HG03354 (cell line): Measurements from ENCODE around the gene STRIT1.
"Not testable (repeated sequence)": the region's sequence is repeated elsewhere in the genome, so short reads cannot be mapped to it uniquely, and the experiment has no call there.

ENCODE experiments used
- ATAC-seq: cut with Tn5 transposase; IDR thresholded peaks from one replicate; pipeline ENCODE4 v1.9.1; 2021; ENCODE audit warnings: mild to moderate bottlenecking; ENCODE audit not compliant: unreplicated experiment, poor library complexity, severe bottlenecking

The STRIT1 gene

DNA sequence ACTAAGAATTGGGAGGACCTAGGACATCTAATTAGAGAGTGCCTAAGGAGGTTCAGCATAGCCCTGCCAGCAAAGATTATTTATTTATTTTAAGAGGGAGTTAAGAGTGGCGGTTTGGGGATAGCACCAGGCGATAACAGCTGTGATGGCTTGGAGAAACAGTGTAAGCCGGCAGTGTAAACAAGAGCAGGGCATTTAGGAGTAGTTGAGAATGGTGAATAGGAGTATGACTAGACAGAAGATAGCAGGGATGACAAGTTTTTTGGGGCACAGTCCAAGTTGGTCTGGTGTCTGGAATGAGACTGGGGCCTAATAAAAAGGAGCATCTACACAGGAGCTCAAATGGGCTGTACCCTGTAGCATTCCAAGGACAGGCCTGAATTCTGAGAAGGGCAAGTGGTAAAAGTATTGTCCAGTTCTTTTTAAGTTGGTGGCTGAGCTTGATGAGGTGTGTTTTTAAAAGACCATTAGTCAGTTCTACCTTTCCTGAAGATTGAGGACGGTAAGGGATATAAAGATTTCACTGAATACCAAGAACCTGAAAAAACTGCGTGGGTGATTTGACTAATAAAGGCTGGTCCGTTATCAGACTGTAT lies 18.2 kb downstream of the STRIT1 start:
- ATAC-seq: not testable (repeated sequence)

DNA sequence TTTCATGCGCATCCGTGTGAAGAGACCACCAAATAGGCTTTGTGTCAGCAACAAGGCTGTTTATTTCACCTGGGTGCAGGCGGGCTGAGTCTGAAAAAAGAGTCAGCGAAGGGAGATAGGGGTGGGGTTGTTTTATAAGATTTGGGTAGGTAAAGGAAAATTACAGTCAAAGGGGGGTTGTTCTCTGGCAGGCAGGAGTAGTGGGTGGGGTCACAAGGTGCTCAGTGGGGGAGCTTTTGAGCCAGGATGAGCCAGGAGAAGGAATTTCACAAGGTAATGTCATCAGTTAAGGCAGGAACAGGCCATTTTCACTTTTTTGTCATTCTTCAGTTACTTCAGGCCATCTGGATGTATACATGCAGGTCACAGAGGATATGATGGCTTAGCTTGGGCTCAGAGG lies 19.0 kb downstream of the STRIT1 start:
- not testable (repeated sequence) for ATAC-seq

DNA sequence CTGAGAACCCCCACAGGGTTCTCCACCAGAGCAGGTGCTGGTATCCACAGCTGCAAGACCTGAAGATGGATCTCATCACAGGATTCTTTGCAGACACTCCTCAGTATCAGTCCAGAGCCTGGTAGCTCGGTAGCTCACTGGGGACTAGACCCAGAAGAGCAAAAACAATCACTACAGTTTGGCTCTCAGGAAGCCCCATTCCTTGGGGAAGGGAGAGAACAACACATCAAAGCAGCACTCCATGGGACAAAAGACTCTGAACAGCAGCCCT lies 22.2 kb downstream of the STRIT1 start:
- ATAC-seq: no peak

DNA sequence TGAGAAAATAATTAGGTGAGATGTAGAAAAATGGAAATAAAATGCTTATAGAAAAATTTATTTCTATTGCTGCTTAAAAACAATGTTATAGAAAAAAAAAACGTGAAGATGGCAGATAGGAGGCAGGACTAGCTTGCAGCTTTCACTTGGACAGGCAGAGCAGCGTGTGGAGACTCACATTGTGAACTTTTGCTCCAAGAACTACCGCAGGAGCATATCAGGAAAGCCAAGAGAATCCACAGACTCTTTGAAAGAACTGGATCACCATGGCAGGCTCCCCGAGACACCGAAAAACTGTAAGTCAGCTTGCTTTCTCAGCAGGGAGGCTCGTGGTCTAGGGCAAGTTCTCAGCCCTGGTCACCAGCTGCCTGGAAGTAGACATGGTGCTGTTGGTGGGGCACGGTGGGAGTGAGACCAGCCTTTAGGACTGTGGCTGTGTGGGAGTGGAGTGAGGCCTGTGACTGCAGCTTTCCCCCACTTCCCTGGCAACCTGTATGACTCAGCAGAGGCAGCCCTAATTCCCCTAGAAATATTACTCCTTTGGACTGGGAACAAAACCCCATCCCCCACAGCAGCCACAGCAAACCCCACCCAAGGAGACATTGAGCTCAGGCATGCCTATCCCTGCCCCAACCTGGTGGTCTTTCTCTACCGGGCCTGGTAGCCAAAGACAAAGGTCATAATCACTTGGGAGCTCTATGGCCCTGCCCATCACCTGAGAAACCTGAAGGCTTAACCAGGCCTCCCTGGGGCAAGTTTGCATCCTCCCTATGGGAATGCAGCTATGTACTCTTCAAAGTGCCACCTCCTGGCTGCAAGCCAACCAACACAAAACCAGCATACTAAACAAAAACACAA lies 22.8 kb downstream of the STRIT1 start:
- no peak for ATAC-seq

DNA sequence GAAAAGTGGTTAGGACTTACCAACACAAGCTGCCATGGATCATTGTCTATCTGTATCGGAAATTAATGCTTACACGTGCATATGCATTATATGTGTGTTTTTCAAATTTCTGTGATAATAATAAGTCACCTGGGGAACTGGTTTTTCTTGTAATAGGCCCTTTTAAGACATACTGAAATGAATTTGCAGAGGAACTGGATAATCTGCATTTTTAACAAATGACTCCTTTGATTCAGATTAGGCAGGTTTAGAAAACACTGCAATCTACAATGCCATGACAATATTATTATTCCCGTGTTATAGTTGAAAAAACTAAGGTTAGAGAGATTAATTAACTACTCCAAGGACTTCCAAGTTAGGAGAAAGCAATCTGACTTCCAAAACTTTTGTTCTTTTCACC lies 23.4 kb downstream of the STRIT1 start:
- ATAC-seq: no peak

DNA sequence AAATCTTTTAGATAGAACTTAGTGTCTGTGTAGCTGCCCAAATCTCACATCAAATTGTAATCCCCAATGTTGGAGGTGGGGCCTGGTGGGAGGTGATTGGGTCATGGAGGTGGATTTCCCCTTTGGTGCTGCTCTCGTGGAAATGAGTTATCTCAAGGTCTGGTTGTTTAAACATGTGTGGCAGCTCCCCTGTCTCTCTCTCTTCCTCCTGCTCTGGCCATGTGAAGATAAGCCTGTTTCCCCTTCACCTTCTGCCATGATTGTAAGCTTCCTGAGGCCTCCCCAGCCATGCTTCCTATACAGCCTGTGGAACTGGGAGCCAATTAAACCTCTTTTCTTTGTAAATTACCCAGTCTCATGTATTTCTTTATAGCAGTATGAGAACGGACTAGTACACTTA lies 30.6 kb downstream of the STRIT1 start:
- not testable (repeated sequence) for ATAC-seq

DNA sequence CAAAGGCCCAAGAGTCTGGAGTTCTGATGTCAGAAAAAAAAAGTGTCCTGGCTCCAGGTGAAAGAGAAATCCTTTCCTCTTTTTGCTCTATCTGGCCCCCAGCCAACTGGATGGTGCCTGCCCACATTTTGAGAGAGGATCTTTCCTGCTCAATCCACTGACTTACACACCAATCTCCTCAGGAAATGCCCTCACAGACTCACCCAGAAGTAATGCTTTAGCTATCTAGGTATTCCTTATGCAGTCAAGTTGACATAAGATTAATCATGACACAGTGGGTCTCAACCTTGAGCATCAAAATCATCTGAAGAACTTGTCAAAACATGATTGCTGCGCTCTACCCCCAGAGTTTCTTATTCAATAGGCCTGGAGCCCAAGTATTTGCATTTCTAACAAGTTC lies 31.2 kb downstream of the STRIT1 start:
- no peak for ATAC-seq

DNA sequence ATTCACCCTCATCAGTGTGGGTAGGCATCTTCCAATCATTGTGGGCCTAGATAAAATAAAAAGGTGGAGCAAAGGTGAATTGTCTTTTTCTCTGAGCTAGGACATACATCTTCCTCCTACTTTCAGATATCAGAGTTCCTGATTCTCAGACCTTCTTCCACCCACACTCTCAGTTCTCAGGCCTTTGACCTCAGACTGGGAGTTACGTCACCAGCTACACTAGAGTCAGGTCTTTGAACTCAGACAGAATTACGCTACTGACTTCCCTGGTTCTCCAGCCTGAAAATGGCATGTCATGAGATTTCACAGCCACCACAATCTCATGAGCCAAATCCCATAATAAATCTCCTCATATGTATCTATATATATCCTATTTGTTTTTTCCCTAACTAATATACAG lies 39.0 kb downstream of the STRIT1 start:
- ATAC-seq: no peak

DNA sequence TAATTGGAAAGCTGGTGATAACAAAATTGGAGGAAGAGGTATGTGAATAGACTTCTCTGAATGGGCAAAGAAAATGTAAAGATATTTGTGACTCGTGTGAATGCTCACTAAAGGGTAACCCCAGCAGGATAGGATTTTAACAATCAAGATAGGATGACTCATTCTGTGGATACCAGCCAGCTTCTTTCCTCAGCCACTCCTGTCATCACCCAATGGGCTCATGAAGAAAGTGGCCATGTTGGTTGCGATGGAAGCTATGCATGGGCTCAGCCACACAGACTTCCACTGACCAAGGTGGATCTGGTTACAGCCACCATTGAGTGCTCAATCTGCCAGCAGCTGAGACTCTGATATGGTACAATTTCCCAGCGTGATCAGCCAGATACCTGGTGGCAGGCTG lies 40.9 kb downstream of the STRIT1 start:
- no peak for ATAC-seq

DNA sequence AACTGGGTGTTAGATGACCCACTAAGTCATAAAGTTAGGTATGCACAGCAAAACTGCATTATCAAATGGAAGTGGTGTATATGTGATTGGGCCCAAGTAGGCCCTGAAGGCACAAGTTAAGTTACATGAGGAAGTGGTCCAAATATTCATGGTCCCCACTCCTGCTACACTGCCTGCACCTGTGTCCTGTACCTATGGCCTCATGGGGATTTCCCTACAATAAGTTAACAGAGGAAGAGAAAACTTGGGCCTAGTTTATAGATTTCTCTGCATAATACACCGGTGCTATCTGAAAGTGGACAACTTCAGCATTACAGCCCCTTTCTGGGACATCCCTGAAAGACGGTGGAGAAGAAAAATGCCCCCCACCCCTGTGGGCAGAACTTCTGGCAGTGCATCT lies 41.5 kb downstream of the STRIT1 start:
- ATAC-seq: no peak

DNA sequence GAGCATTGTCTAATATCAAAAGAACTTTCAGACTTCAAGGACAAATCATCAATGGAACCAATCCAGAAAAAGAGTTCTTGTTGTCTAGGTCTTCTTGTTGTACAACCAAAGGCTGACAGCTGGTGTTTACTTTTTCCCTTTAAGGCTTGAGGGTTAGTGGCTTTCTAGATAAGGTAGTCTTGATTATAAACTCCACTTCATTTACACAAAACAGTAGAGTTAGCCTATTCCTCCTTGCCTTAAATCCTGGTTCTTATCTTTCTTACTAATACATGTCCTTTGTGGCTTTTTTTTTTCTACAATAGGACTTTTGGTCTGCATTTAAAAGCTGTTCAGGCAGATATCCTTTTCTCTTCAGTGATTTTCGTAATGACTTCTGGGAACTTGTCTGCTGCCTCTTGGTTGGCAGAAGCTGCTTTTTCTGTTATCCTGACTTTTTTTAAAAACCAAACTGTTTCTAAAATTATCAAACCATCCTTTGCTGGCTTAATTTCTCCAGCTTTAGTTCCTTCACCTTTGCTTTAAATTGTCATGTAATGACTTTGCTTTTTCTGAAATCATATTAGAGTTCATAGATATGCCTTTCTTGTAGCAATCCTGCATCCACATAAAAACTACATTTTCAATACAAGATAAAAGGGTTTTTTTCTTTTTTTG lies 44.8 kb downstream of the STRIT1 start:
- no peak for ATAC-seq

DNA sequence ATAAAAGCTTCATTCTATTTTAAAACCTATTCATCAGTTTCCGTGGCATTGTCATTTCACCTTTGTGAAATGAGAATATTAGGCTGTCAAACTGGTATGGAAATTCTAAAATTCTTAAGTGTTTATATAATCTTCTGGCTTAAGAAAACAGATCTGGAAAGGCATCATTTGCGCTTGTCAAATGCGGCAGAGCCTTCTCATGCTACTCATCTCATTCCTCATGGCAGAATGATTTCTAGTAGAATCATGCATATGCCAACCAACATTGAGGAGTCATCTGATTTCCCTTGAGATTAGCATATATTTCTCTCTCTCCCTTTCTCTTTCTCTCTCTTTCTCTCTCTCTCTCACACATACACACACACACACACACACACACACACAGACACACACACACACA lies 48.8 kb downstream of the STRIT1 start:
- ATAC-seq: no peak

DNA sequence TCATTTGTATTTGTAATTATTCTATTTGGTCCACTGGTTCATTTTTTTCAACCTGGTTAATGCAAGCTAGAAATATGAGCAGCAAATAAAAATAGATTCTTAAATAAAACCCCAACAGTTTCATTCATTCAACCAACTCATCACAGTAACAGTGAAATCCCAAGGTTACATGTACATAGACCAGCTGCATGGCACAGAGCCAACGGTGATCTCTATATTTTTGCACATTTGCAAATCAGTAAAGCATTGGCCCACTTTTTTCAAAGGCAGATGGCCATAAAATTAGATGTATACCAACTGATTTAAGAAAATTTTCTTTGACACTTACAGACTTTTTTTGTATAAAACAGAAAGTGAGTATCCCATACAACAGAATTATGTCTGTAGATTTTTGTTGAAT lies 49.3 kb downstream of the STRIT1 start:
- ATAC-seq: no peak

DNA sequence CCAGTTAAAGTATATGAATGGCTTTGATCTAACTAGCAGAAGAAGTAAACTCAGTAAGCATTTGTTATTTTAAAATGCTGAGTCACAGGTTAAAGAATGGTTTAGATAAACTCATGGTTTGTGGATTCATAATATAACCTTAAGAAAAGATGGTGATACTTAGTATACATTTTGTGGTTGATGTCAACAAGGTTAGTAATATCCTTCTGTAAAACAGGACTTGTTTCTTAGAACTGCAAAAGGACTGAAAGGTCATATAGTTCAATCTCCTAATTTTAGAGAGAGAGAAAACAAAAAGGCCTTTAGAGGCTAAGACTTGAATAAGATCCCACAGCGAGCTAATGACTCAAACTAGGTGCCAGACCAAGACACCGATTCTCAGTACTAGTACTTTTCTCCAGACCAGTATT lies 50.0 kb downstream of the STRIT1 start:
- no peak for ATAC-seq

DNA sequence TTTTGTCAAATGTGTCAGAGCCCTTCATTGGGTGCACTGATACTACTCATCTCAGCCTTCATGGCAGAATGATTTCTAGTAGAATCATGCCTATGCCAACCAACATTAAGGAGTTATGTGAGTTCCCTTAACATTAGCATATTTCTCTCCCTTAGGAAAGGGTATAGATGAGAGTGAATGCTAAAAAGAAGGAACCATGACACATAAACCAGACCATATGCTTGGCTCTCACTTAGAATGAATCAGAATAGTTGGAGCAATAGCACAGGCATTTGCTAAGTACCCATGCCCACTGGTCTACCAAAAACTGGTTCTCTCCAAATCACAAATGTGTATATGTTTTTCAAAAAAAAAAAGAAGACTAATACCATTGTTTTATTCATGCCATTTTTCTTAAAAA lies 51.1 kb downstream of the STRIT1 start:
- no peak for ATAC-seq

DNA sequence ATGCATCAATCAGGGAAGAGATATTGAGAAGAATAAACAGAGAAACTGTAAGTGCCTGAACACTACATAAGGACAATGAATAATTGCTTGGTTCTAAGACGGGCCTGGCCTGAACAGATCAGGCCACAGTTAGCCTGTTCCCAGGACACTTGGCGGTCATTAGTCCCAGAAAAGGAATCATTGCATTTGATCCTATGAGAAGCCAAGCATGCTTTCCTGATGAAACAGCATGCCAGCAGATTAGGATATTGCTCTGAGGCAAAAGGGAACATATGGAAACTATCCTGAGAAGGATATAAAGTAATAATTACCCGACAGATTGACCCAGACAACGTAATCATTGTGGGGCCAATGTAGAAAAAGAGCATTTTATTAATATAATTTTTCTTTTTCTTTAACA lies 51.9 kb downstream of the STRIT1 start:
- ATAC-seq: no peak
